HG02642 (cell line): ENCODE results near the gene EGR1.

ENCODE experiments used
- ATAC-seq: cut with Tn5 transposase; IDR thresholded peaks from one replicate; pipeline ENCODE4 v1.9.1; 2021; ENCODE audit warnings: mild to moderate bottlenecking; ENCODE audit not compliant: unreplicated experiment, poor library complexity

The EGR1 gene

GRCh38 chr5:138465261-138466124, at the start of gene EGR1:
Gene EGR1 (plus strand): TSS chr5:138465479. CDS start chr5:138465762, 283 bp downstream.
- ATAC-seq = peak; percentile 66

GRCh38 chr5:138418444-138418843, 46.8 kb upstream of the EGR1 start:
- ATAC-seq = no peak

GRCh38 chr5:138425079-138425478, 40.2 kb upstream of the EGR1 start:
- ATAC-seq = no peak

GRCh38 chr5:138435943-138436342, 29.3 kb upstream of the EGR1 start:
- no peak for ATAC-seq

GRCh38 chr5:138438003-138438723, 27.1 kb upstream of the EGR1 start:
- no peak for ATAC-seq

- ATAC-seq = peak; percentile 67
Observed at GRCh38 chr5:138438724-138439476, 26.4 kb upstream of the EGR1 start, which contains the start of gene REEP2. Gene REEP2 (plus strand): TSS chr5:138439057. CDS start chr5:138439209, 152 bp downstream.

- ATAC-seq = no peak
Observed at GRCh38 chr5:138439477-138440158, 25.7 kb upstream of the EGR1 start.

GRCh38 chr5:138440159-138441073, 24.9 kb upstream of the EGR1 start:
- no peak for ATAC-seq

GRCh38 chr5:138441221-138441620, 24.1 kb upstream of the EGR1 start:
- ATAC-seq = no peak

- no peak for ATAC-seq
Observed at GRCh38 chr5:138444078-138444773, 21.1 kb upstream of the EGR1 start.

- ATAC-seq = no peak
Observed at GRCh38 chr5:138444774-138445546, 20.3 kb upstream of the EGR1 start.

GRCh38 chr5:138445547-138446271, 19.6 kb upstream of the EGR1 start:
- no peak for ATAC-seq

GRCh38 chr5:138448070-138448469, 17.2 kb upstream of the EGR1 start:
- no peak for ATAC-seq

- no peak for ATAC-seq
Observed at GRCh38 chr5:138448481-138449398, 16.5 kb upstream of the EGR1 start.

GRCh38 chr5:138449501-138450239, 15.6 kb upstream of the EGR1 start:
- ATAC-seq = peak; percentile 84
